Lower lobe of right lung (tissue), 2 donors: ENCODE measurements around the gene RTN4R. TPM values are rescaled to one million over a fixed set of nuclear protein-coding genes. Genes with fewer than 3 reads are reported as not detected.

ENCODE experiments used
- ATAC-seq, 2 donors: fragments of 200-7000 bp; cut with Tn5 transposase; one replicate each; pipeline ENCODE4 v1.9.1; 2020 to 2022; ENCODE audit warnings: mild to moderate bottlenecking in 2 of 2, moderate library complexity in 2 of 2
- DNase-seq: peaks from one replicate; pipeline ENCODE4 v3.0.0-alpha.2; 2020
- H3K27ac ChIP-seq: fragments of 200-600 bp; one replicate; pipeline ENCODE4 v1.8.0; 2022
- H3K27me3 ChIP-seq: fragments of 200-600 bp; one replicate; pipeline ENCODE4 v1.8.0; 2022; ENCODE audit warnings: low read depth
- H3K36me3 ChIP-seq: fragments of 200-600 bp; one replicate; pipeline ENCODE4 v1.8.0; 2022; ENCODE audit warnings: mild to moderate bottlenecking
- H3K4me1 ChIP-seq: fragments of 200-600 bp; one replicate; pipeline ENCODE4 v1.8.0; 2022
- H3K4me3 ChIP-seq: fragments of 200-600 bp; one replicate; pipeline ENCODE4 v1.8.0; 2022; ENCODE audit warnings: mild to moderate bottlenecking
- H3K9me3 ChIP-seq: fragments of 200-600 bp; one replicate; pipeline ENCODE4 v1.8.0; 2022
- CTCF ChIP-seq: fragments of 200-600 bp; IDR thresholded peaks from one replicate; pipeline ENCODE4 v1.8.0; 2022; ENCODE audit warnings: antibody characterized with exemption, mild to moderate bottlenecking
- intact Hi-C: fragments of 100-400 bp; cut with DNase I; formaldehyde crosslinking; loops from one replicate; pipeline ENCODE4 v1.11.0; 2022
- total RNA-seq: library from RNA; stranded (reverse); fragmentation: NEBNext Ultra II Directional; extraction: Animal tissue kit (Norgen Biotek cat#: 25700); gene quantifications from one replicate; pipeline ENCODE4 v1.2.1, GENCODE V29; 2021
- donor health status: DM: no; HTN: yes; CAD: no; lungs with severe emphysema.

The RTN4R gene
- total RNA-seq, 1 donor from 2014 or later = 9.6 TPM

DNA sequence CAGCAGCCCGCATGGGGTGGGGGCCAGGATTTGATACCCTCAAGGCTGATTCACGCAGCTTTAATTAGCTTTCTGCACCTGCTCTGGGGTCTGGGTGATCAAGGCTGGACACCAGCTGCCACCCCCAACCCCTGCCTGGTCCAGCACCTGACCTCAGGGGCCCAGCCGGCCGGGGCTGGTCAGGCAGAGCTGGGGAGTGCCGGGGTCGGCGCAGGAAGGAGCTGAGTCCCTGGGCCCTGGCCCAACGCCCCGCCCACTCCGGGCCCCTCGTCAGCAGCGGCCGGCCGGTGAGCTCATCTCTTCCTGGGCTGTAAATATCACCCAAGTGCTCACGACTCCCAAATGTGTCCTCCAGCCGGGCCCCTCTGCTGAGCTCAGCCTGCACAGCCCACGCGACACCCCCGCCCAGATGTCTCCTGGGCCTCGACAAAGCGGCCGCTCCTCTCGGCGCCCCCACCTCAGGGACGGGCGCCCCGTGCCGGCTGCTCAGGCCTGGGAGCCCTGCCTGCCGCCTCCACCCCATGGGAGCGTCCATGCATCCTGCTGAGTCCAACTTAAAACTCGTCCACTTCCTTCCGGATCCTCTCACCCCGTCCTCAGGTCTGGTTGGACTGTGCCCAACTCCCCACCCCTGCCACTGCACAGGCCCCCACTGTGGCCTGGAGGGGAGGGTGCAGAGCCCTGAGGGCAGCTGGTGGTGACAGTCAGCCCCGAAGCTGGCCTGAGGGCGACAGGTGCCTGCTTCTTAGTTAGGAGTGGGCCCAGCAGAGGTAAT is 29.0 kb downstream of the RTN4R start:
- Histone ChIP-seq H3K27me3 (no peaks in the 10 kb centered on the region), H3K36me3 (no peaks in the 10 kb centered on the region), H3K9me3 (no peaks in the 10 kb centered on the region), H3K27ac (peak overlapping the region; percentile 64), H3K4me3 (no peak overlapping the region), H3K4me1 (peaks cover 47% of the 10 kb centered on the region)
- no peak for TF ChIP-seq CTCF
- DNase-seq = no peak
- ATAC-seq = peak in 1 of 2 donors; percentile 13
- intact Hi-C loops = no loop called here

GRCh38 chr22:20238536-20238900 is 29.6 kb downstream of the RTN4R start:
- Histone ChIP-seq H3K27me3 (no peaks in the 10 kb centered on the region), H3K4me1 (peaks cover 42% of the 10 kb centered on the region), H3K4me3 (no peak overlapping the region), H3K27ac (peak overlapping the region; percentile 64), H3K9me3 (no peaks in the 10 kb centered on the region), H3K36me3 (no peaks in the 10 kb centered on the region)
- peak; percentile 76 for DNase-seq
- intact Hi-C loops = no loop called here
- ATAC-seq = peak; percentile 76 to 81
- TF ChIP-seq CTCF = peak; percentile 61

- peak; percentile 27 to 39 for ATAC-seq
- peak overlapping the region; percentile 64 for H3K27ac ChIP-seq
- TF ChIP-seq CTCF = no peak
Measured at GRCh38 chr22:20237480-20238440, 30.4 kb downstream of the RTN4R start.

DNA sequence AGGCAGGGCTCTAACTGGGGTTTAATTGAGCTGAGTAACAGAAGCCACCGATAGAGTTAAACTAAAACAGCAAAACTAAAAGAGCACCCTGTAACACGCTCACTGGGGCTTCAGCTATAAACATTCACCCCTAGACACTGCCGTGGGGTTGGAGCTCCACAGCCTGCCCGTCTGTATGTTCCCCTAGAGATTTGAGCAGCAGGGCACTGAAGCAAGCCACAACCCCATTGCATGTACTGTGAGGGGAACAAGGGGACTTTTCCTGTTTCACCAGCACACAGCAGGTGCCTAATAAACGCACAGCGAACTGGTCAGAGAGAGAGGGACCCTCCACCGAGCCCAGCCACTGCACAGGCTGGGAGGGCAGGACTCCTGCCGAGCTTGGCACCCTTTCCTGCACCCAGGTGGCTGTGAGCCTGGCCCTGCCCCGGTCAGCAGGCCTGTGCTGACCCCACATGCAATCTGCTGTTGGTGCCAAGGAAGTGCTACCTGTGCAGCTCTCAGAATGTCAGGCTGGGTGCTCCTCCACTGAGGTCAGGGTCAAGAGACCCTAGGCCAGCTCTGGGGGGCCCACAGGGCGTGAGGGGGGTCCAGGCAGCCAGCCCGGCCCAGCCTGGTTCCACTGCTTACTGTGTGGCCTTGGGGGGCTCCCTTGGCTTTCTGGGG is 31.9 kb downstream of the RTN4R start:
- DNase-seq = no peak
- Histone ChIP-seq H3K4me3 (no peak overlapping the region), H3K27me3 (no peaks in the 10 kb centered on the region), H3K36me3 (no peaks in the 10 kb centered on the region), H3K27ac (no peak overlapping the region), H3K9me3 (no peaks in the 10 kb centered on the region), H3K4me1 (peaks cover 32% of the 10 kb centered on the region)
- no peak for ATAC-seq
- TF ChIP-seq CTCF = no peak
- intact Hi-C loops = no loop called here

More at GRCh38 chr22:20237480-20238440, 30.4 kb downstream of the RTN4R start:
- Histone ChIP-seq H3K4me1 (peaks cover 34% of the 10 kb centered on the region), H3K4me3 (no peak overlapping the region), H3K36me3 (no peaks in the 10 kb centered on the region), H3K9me3 (no peaks in the 10 kb centered on the region), H3K27me3 (no peaks in the 10 kb centered on the region)
- DNase-seq = no peak
- intact Hi-C loops = no loop called here

DNA sequence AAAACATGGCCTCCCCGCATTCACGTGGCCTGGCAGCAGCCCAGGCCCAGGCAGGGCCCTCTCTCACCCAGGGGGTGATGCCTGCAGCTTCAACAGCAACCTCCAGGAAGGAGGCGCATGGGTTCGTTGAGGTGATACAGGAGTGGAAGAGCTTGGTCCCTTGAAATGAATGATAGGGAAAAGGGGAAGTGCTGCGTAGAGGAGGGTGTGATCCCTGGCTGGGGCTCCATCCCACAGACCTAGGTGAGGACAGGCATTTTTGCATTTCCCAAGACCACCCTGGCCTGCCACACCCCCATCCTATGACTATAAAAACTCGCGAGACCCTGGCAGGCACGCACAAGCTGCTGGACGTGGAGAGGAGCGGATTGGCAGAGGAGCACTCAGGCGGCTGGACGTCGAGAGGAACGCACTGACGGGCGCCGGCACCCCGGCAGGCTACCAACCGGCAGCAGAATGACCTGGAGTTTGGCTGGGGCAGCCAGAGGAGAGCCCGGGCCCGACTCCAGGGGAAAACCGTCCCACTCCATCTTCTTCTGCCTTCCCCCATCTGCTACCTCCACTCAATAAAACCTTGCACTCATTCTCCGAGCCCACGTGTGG is 32.6 kb downstream of the RTN4R start:
- intact Hi-C loops = no loop called here
- Histone ChIP-seq H3K4me3 (no peak overlapping the region), H3K4me1 (peaks cover 29% of the 10 kb centered on the region), H3K36me3 (no peaks in the 10 kb centered on the region), H3K9me3 (no peaks in the 10 kb centered on the region), H3K27me3 (no peaks in the 10 kb centered on the region), H3K27ac (no peak overlapping the region)
- no peak for DNase-seq
- TF ChIP-seq CTCF = no peak
- no peak for ATAC-seq
